A549 (cell line): ENCODE measurements around the gene CPXM1. TPM values are rescaled to one million over a fixed set of nuclear protein-coding genes. Genes with fewer than 3 reads are reported as not detected.

Experiments
- ATAC-seq, 2 experiments: fragments of 200-7000 bp in 1 of 2; fragments of >200 bp in 1 of 2; cut with Nextera tagmentation in 1 of 2; cut with Tn5 transposase in 1 of 2; 3 replicates each; pipeline versions ENCODE4 v1.8.0 to v1.9.1; 2018 to 2020; ENCODE audit warnings: mild to moderate bottlenecking in 1 of 2, moderate library complexity in 1 of 2
- CTCF ChIA-PET: fragments of 300-600 bp; sonication (Branson Sonifier 250); formaldehyde crosslinking; extraction: SDS; loops from one replicate; lab custom pipeline; 2021; ENCODE audit warnings: antibody characterized with exemption, inconsistent platforms; lab: Yijun Ruan, JAX
- POLR2A ChIA-PET: fragments of 350-600 bp; formaldehyde crosslinking; extraction: SDS; loops from one replicate; lab custom pipeline; 2021; ENCODE audit warnings: antibody characterized with exemption, inconsistent platforms; lab: Yijun Ruan, JAX
- DNase-seq, 2 experiments: peaks; one replicate each; pipeline versions ENCODE4 v3.0.0 to v3.0.0-alpha.2; 2011 to 2016; ENCODE audit warnings: low read depth in 1 of 2, low spot score in 1 of 2
- FAIRE-seq: peaks from 2 replicates; lab custom pipeline; 2011; peaks lifted over from hg19 to GRCh38; lab: Jason Lieb, UNC
- H3K27ac ChIP-seq, 2 experiments: fragments of >200 bp; sonication (Bioruptor Twin); formaldehyde crosslinking; 3 replicates each; pipeline ENCODE4 v1.5.1; 2016 to 2017
- H3K4me1 ChIP-seq: fragments of >200 bp; sonication (Bioruptor Twin); formaldehyde crosslinking; 3 replicates; pipeline ENCODE4 v1.6.1; 2016
- H3K4me2 ChIP-seq: fragments of >200 bp; sonication (Bioruptor Twin); formaldehyde crosslinking; 3 replicates; pipeline ENCODE4 v1.6.1; 2016
- H3K4me3 ChIP-seq: fragments of >200 bp; sonication (Bioruptor Twin); formaldehyde crosslinking; 3 replicates; pipeline ENCODE4 v1.5.1; 2016
- H3K9me3 ChIP-seq: fragments of >200 bp; sonication (Bioruptor Twin); formaldehyde crosslinking; 3 replicates; pipeline ENCODE4 v1.6.1; 2016
- EHF ChIP-seq: fragments of 250-450 bp; sonication (Bioruptor Pico); IDR thresholded peaks from 2 replicates; pipeline ENCODE4 v1.5.0; 2020; ENCODE audit warnings: mild to moderate bottlenecking
- ELK1 ChIP-seq: fragments of 150-350 bp; IDR thresholded peaks from 2 replicates; pipeline ENCODE4 v1.6.1; 2014; ENCODE audit warnings: low read depth, mild to moderate bottlenecking, low read length
- HMGXB4 ChIP-seq: fragments of 250-450 bp; sonication (Bioruptor Pico); IDR thresholded peaks from 2 replicates; pipeline ENCODE4 v1.5.0; 2021; ENCODE audit warnings: mild to moderate bottlenecking, moderate library complexity, borderline replicate concordance
- HOXA7 ChIP-seq: fragments of 250-450 bp; sonication (Bioruptor Pico); IDR thresholded peaks from 2 replicates; pipeline ENCODE4 v1.5.0; 2020; ENCODE audit warnings: mild to moderate bottlenecking, moderate library complexity
- MAFK ChIP-seq: fragments of 450-650 bp; IDR thresholded peaks from 2 replicates; pipeline ENCODE4 v1.6.1; 2014; ENCODE audit not compliant: partially characterized antibody
- MAX ChIP-seq: IDR thresholded peaks from 2 replicates; pipeline ENCODE4 v1.6.1; 2012
- MAZ ChIP-seq: fragments of 150-350 bp; IDR thresholded peaks from 2 replicates; pipeline ENCODE4 v1.6.1; 2014; ENCODE audit warnings: antibody characterized with exemption, low read depth, low read length, borderline replicate concordance
- RAD21 ChIP-seq, 2 experiments: fragments of >200 bp in 1 of 2; sonication (Bioruptor Twin) in 1 of 2; formaldehyde crosslinking in 1 of 2; IDR thresholded peaks in 1 of 2; conservative IDR thresholded peaks in 1 of 2; 2 replicates in 1 of 2; 3 replicates in 1 of 2; pipeline ENCODE4 v1.6.1; 2012 to 2018; ENCODE audit warnings: inconsistent platforms in 1 of 2
- RARB ChIP-seq: fragments of 250-450 bp; sonication (Bioruptor Pico); IDR thresholded peaks from 2 replicates; pipeline ENCODE4 v1.8.0; 2021; ENCODE audit warnings: mild to moderate bottlenecking, moderate library complexity
- SMC3 ChIP-seq: fragments of >200 bp; sonication (Bioruptor Twin); formaldehyde crosslinking; IDR thresholded peaks from 3 replicates; pipeline ENCODE4 v1.6.1; 2018; ENCODE audit warnings: inconsistent platforms
- ZC3H11A ChIP-seq: fragments of 450-650 bp; IDR thresholded peaks from 2 replicates; pipeline ENCODE4 v1.6.1; 2014; ENCODE audit warnings: antibody characterized with exemption, mild to moderate bottlenecking
- ZSCAN20 ChIP-seq: fragments of 250-450 bp; sonication (Bioruptor Pico); IDR thresholded peaks from 2 replicates; pipeline ENCODE4 v1.8.0; 2022; ENCODE audit warnings: mild to moderate bottlenecking, moderate library complexity
- WGBS: methylation state at CpG from one replicate; pipeline ENCODE4 v1.1.6; 2017; ENCODE audit errors: missing lambda C conversion rate; 5-methylcytosine and 5-hydroxymethylcytosine counted together
- polyA plus RNA-seq, 4 experiments: library from polyadenylated mRNA; depleted of rRNA in 3 of 4; stranded (reverse); fragments of >200 nt; fragmentation: RNase III in 1 of 4; extraction: RNeasy Plus Mini Kit Qiagen cat#74134 plus additional on column Dnase treatment in 1 of 4; gene quantifications; 2 replicates in 3 of 4; 3 replicates in 1 of 4; pipeline ENCODE4 v1.2.3, GENCODE V29; 2011 to 2017
- TF ChIP-seq, protein P1 (sequence below): fragments of 250-450 bp; sonication (Bioruptor Pico); IDR thresholded peaks from 2 replicates; pipeline ENCODE4 v1.5.0; 2020; ENCODE audit warnings: low read depth, mild to moderate bottlenecking, moderate library complexity
- TF ChIP-seq, protein P2 (sequence below): IDR thresholded peaks from 2 replicates; pipeline ENCODE4 v1.6.1; 2012
- TF ChIP-seq, protein P3 (sequence below): fragments of >200 bp; sonication (Bioruptor Twin); formaldehyde crosslinking; IDR thresholded peaks from 3 replicates; pipeline ENCODE4 v1.5.1; 2016

CPXM1 gene
- polyA plus RNA-seq, 2 of the 4 experiments (the other 2 are of a cell fraction) = not detected

GRCh38 chr20:2820084-2820895 is 19.9 kb upstream of the CPXM1 start:
- peaks cover 11% of the 10 kb centered on the region for H3K4me1 ChIP-seq
- ChIA-PET CTCF (interaction anchor here (1.1 to 1.3 kb wide), 2 partner anchors 13 to 25 kb away, joined by 3 read pairs; no protein-coding TSS in a partner anchor), POLR2A (no interaction called here)
- no peak overlapping the region for H3K4me2 ChIP-seq
- 86% methylated on average over 30 of the region's 32 CpGs for WGBS
- H3K4me3 ChIP-seq = no peak overlapping the region
- no peak for FAIRE-seq
- DNase-seq = no peak
- H3K27ac ChIP-seq = no peak overlapping the region
- no peaks in the 10 kb centered on the region for H3K9me3 ChIP-seq
- TF ChIP-seq RAD21 (conservative IDR thresholded peaks at IDR 0.05 in 1 of 2, IDR thresholded peaks at IDR 0.05 in 1 of 2) (no peak), EHF (CRISPR knock-in tag) (no peak), MAFK (peak; percentile 51)
- no peak for ATAC-seq

DNA sequence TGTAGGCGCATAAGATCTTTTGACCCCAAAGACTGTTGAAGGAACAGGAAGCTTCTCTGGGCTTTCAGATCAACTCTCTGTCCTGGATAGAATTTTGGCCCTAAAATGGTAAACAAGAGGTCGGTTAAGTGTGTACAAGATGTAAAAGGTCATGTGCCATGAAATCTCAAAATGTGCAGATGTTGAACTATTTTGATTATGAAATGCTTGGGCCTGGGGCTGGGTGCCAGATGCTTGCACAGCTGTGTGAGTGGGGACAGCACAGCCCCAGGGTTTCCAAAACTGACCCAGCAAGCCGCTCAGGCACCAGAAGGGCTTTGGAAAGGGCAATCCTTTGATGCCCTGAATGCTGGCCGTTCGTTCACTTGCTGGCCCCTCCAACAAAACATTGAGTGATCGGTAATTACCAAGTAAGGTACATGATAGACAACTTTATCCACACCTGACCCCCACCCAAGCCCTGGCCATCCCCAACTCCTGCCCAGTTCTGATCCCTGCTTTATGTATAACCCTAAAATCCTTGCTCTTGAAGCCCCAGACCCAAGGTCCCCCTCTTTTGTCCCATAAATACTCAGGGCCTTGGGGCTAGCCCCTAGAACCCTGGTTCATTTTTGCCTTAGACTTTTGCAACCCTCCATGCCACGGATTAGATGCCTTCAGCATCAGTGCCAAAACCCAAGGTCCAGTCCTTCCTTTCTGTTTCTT is 17.6 kb upstream of the CPXM1 start:
- ATAC-seq (no peak), FAIRE-seq (no peak), DNase-seq (no peak)
- H3K9me3 ChIP-seq = peaks cover 3% of the 10 kb centered on the region; the same call in 1 of the 3 replicates
- CTCF ChIA-PET = interaction anchor here (1.3 to 2.5 kb wide), 4 partner anchors 16 to 35 kb away, joined by 4 to 8 read pairs (median 5); no protein-coding TSS in a partner anchor
- H3K27ac ChIP-seq = no peak overlapping the region
- 63% methylated on average over 7 of the region's 7 CpGs for WGBS
- POLR2A ChIA-PET = no interaction called here
- no peak overlapping the region for H3K4me3 ChIP-seq
- no peak overlapping the region for H3K4me2 ChIP-seq
- TF ChIP-seq, protein P1, sequence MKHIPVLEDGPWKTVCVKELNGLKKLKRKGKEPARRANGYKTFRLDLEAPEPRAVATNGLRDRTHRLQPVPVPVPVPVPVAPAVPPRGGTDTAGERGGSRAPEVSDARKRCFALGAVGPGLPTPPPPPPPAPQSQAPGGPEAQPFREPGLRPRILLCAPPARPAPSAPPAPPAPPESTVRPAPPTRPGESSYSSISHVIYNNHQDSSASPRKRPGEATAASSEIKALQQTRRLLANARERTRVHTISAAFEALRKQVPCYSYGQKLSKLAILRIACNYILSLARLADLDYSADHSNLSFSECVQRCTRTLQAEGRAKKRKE (CRISPR knock-in tag) = no peak
- TF ChIP-seq HOXA7 (CRISPR knock-in tag) (no peak), ZC3H11A (no peak)
- H3K4me1 ChIP-seq = peaks cover 26% of the 10 kb centered on the region

GRCh38 chr20:2817341-2817726 is 16.9 kb upstream of the CPXM1 start:
- H3K4me2 ChIP-seq = no peak overlapping the region
- FAIRE-seq (no peak), DNase-seq (no peak), ATAC-seq (no peak)
- H3K9me3 ChIP-seq = peaks cover 9% of the 10 kb centered on the region; the same call in 2 of the 3 replicates
- no peak for TF ChIP-seq MAX
- no peak for TF ChIP-seq HMGXB4 (CRISPR knock-in tag)
- TF ChIP-seq MAZ = no peak
- TF ChIP-seq, protein P2, sequence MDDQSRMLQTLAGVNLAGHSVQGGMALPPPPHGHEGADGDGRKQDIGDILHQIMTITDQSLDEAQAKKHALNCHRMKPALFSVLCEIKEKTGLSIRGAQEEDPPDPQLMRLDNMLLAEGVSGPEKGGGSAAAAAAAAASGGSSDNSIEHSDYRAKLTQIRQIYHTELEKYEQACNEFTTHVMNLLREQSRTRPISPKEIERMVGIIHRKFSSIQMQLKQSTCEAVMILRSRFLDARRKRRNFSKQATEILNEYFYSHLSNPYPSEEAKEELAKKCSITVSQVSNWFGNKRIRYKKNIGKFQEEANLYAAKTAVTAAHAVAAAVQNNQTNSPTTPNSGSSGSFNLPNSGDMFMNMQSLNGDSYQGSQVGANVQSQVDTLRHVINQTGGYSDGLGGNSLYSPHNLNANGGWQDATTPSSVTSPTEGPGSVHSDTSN = no peak
- TF ChIP-seq SMC3 = no peak
- TF ChIP-seq, protein P3, sequence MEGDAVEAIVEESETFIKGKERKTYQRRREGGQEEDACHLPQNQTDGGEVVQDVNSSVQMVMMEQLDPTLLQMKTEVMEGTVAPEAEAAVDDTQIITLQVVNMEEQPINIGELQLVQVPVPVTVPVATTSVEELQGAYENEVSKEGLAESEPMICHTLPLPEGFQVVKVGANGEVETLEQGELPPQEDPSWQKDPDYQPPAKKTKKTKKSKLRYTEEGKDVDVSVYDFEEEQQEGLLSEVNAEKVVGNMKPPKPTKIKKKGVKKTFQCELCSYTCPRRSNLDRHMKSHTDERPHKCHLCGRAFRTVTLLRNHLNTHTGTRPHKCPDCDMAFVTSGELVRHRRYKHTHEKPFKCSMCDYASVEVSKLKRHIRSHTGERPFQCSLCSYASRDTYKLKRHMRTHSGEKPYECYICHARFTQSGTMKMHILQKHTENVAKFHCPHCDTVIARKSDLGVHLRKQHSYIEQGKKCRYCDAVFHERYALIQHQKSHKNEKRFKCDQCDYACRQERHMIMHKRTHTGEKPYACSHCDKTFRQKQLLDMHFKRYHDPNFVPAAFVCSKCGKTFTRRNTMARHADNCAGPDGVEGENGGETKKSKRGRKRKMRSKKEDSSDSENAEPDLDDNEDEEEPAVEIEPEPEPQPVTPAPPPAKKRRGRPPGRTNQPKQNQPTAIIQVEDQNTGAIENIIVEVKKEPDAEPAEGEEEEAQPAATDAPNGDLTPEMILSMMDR = no peak
- no peak for TF ChIP-seq ZSCAN20 (CRISPR knock-in tag)
- TF ChIP-seq, protein P1 (CRISPR knock-in tag) = no peak
- no peak for TF ChIP-seq ELK1
- no peak for TF ChIP-seq RAD21 (conservative IDR thresholded peaks at IDR 0.05 in 1 of 2, IDR thresholded peaks at IDR 0.05 in 1 of 2)
- TF ChIP-seq RARB (CRISPR knock-in tag) = no peak
- peaks cover 26% of the 10 kb centered on the region for H3K4me1 ChIP-seq
- peak overlapping the region in 1 of 2 experiments; percentile 22; a peak in 1 of 6 replicates for H3K27ac ChIP-seq
- CTCF ChIA-PET = interaction anchor here (0.9 to 2.5 kb wide), 4 partner anchors 16 to 27 kb away, joined by 3 to 8 read pairs (median 5); no protein-coding TSS in a partner anchor
- no peak overlapping the region for H3K4me3 ChIP-seq
- 82% methylated on average over 2 of the region's 2 CpGs for WGBS
- POLR2A ChIA-PET = no interaction called here
